ENCODE results near the gene ADM2. TPM values are rescaled to one million over a fixed set of nuclear protein-coding genes. Genes with fewer than 3 reads are reported as not detected.
"Not testable (repeated sequence)": the region's sequence is repeated elsewhere in the genome, so short reads cannot be mapped to it uniquely, and the experiment has no call there.

Gene ADM2
- 1 to 10 TPM in 1 of 12 donors, under 1 TPM in 9, not detected in 2; 0.16 to 1.6 (median 0.34) TPM for polyA plus RNA-seq (ENCODE audit: insufficient read length in 12 of 12)
- long read RNA-seq, donor 1, full-length matches to known transcripts = 1 of 1 reads
- long read RNA-seq, donor 1, partial matches to known transcripts = 0 of 1 reads
- long read RNA-seq, donor 1, other reads (novel, unspliced or antisense) = 0 of 1 reads
- long read RNA-seq, donor 2 = 0 reads
- long read RNA-seq, donor 3 = 0 reads
- long read RNA-seq, donor 4 = 0 reads
- long read RNA-seq, donor 5 = 0 reads
- long read RNA-seq, donor 6 = 0 reads
- long read RNA-seq, donor 7 = 0 reads
- long read RNA-seq, donor 8, full-length matches to known transcripts = 2 of 2 reads
- long read RNA-seq, donor 8, partial matches to known transcripts = 0 of 2 reads
- long read RNA-seq, donor 8, other reads (novel, unspliced or antisense) = 0 of 2 reads
- long read RNA-seq, donor 9 = 0 reads
- long read RNA-seq, donor 10 = 0 reads
- long read RNA-seq, donor 11 = 0 reads

DNA sequence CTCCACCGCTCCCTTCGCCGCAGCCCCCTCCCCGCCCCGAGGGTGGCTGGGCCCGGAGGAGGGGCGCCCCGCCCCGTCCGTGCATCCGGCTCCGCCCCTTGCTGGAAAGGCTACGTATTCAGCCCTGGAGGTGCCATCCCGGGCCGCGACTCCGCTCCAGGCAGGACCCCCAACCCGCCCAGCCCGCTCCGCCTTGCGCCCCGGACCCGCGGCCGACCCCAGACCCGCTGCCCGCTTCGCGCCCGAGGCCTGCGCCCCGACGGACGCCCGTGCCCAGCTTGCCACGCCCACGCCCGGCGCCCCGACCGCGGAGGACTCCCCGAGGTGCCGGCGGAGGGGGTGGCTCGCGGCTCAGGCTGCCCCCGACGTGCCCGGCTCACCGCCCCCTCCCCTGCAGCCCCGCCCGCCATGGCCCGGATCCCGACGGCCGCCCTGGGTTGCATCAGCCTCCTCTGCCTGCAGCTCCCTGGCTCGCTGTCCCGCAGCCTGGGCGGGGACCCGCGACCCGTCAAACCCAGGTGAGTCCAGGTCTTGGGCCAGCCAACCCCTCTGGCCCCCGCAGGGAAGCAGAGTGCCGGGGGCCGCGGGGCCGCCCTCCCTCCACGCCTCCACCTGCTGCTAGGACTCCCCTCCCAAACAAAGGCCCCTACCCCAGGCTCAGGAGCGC, at the start of gene ADM2:
TSS of gene ADM2 (plus strand) at position 104 of the 667 bp plus-strand sequence. CDS start at position 409, 305 bp downstream.
- no peak for DNase-seq

DNA sequence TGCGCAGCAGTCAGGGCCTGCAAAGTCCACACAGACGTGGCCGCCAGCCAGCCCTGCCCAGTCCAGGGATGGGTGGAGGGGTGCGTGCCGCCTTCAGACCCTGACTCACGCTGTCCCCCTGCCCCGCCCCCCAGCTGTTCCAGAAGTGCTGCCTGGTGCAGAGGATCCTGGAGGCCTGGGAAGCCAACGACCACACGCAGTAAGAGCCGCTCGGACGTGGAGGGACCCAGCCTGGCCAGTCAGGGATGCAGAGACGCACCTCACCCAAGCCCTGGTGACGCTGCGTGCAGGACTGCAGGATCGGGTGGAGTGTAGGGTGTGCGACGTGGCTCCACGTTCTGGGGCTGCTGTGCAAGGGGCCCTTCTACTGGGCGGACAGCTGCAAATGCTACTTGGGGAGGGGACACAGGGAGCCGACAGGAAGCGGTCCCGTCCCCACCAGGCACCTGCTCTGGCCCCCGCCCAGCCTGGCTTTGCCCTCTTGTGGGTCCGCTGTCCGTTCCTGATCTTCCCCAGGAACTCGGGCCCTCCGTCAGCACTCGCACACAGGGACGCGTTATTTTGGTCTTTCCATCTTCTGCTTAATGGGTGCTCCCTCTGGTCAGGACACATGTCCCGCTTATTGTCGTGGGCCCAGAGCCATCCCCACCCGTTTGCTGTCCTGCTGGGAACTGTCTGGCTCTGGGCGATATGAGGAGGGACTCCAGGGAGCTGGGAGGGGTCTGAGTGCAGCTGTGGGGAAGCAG, 49.0 kb upstream of the ADM2 start:
- no peak for DNase-seq

DNA sequence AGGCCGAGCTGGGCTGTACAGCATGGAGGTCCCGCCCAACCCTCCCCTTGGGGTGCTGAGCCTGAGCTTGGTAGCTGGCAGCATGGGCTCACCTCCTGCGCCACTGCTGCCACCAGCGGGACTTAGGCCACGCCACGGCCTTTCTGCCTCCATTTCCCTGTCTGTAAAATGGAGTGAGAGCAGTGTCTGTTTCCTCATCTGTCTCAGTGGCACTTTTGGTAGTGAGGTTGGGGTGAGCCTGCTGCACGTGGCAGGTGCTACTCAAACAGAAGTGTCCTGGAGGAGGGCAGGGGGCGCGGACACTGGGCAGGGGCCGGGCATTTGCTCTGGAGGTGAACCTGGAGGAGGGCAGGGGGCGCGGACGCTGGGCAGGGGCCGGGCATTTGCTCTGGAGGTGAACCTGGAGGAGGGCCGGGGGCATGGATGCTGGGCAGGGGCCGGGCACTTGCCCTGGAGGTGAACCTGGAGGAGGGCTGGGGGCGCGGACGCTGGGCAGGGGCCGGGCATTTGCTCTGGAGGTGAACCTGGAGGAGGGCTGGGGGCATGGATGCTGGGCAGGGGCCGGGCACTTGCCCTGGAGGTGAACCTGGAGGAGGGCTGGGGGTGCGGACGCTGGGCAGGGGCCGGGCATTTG, 48.3 kb upstream of the ADM2 start:
- DNase-seq = not testable (repeated sequence)

GRCh38 chr22:50434849-50435248, 46.5 kb upstream of the ADM2 start:
- DNase-seq = no peak

DNA sequence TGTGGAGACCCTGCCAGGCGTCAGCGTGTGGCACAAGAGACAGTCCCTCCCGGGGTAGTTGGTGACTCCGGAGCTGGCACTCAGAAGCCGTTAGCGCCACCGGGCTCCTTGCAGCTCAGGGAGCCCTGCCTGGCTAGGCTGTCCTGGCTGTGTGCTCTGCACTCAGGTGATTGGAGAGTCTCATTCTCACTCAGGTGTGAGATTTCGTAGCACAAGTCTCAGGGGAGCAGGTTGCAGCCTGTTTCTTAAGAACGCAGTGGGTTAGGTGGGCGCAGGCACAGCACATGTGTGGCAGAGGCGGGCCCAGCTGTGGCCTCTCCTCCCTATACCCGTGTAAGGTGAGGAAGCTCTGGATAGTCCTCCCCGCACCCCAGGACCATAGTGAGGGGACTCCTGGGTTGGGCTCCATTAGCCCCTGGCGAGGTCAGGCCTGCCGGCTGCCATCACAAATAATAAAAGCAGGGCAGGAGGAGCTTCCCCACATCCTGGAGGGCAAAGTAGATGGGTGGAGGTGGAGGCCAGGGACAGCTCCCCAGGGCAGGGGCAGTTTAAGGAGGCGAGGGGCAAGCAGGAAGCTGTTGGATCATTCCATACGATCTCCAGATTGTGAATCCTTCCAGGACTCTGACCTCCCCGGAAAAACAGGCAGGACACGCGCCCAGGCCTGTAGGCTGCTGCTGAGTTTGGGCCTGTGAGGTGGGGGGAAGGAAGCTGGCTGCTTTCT, 45.9 kb upstream of the ADM2 start:
- no peak for DNase-seq

DNA sequence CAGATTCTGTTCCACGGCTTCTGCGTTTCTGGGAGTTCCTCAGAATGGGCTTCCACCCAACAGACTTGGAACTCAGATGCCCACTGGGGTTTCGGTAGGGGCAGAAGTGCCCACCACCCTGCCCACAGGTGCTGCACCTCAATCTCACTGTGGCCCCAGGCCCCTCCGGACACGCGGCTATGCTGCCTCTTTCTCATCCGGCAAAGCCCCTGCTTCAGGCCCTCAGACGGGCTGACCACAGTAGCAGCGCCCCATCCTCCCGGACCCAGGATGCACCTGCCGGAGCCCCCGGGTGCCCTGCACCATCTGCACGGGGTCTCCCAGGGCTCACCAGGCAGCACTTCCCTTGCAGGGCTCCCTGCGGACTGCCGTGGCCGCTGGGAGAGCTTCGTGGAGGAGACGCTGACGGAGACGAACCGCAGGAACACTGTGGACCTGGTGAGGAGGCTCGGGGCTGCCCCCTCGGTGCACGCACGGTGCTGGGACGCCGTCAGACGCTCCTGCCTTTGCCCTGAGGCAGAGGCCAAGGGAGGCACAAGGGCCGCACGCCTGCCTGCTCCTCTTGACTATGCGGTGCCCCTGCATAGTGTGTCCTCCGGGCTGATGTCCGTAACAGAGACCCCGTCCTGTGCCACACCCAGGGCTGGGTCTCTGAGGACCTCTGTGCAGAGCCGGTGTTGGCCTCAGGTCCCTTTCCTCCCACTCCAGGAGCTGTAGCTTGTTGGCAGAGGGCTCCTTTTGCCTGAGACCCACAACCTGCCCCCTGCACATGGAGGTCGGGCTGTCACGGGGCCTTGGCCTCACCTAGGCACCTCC, 45.1 kb upstream of the ADM2 start:
- DNase-seq = no peak

DNA sequence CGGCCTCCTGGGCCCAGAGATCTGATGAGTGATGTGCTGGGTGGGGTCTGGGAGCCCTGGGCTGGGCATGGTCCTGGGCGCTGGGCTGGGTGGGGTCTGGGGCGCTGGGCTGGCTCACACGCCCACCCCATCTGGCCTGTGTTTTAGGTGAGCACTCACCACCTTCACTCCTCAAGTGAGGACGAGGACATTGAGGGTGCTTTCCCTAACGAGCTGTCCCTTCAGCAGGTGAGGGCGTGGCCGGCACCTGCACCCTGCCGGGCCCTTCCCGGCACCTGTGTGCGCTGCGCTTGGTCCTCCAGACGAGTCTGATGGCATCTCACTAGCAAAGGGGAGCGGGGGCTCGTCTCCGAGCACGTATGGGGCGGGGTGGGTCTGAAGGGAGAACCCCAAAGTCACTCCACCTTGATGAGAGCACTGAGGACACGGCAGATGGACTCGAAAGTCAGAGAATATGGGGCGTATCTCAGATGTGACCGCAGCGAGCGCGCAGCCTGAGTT, 44.5 kb upstream of the ADM2 start:
- no peak for DNase-seq

DNA sequence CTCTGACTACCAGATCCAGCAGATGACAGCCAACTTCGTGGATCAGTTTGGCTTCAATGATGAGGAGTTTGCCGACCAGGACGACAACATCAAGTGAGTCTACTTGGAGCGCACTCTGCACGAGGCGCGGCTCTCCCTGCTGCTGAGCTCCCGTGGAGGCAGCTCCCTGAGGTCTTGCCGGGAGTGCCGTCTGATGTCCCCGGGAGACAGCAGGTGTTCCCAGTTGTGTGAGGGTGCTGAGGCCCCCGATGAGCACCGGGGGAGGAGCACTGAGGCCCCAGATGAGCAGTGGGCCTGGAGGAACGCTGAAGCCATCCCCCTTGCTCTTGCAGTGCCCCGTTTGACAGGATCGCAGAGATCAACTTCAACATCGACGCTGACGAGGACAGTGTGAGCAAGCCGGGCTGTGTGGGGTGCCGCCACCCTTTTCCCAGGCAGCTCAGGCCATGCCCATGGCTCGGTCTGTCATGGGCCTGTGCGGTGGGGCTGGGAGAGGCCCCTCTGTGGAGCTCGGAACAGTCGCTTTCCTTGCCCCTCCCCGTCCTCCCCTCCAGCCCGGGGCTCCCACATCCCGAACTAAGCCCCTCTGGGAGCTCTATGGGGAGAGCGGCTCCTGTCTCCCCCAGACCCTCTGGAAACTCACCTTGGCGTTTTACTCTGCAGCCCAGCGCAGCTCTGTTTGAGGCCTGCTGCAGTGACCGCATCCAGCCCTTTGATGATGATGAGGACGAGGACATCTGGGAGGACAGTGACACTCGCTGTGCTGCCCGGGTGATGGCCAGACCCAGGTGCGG, 43.6 kb upstream of the ADM2 start:
- DNase-seq = no peak

DNA sequence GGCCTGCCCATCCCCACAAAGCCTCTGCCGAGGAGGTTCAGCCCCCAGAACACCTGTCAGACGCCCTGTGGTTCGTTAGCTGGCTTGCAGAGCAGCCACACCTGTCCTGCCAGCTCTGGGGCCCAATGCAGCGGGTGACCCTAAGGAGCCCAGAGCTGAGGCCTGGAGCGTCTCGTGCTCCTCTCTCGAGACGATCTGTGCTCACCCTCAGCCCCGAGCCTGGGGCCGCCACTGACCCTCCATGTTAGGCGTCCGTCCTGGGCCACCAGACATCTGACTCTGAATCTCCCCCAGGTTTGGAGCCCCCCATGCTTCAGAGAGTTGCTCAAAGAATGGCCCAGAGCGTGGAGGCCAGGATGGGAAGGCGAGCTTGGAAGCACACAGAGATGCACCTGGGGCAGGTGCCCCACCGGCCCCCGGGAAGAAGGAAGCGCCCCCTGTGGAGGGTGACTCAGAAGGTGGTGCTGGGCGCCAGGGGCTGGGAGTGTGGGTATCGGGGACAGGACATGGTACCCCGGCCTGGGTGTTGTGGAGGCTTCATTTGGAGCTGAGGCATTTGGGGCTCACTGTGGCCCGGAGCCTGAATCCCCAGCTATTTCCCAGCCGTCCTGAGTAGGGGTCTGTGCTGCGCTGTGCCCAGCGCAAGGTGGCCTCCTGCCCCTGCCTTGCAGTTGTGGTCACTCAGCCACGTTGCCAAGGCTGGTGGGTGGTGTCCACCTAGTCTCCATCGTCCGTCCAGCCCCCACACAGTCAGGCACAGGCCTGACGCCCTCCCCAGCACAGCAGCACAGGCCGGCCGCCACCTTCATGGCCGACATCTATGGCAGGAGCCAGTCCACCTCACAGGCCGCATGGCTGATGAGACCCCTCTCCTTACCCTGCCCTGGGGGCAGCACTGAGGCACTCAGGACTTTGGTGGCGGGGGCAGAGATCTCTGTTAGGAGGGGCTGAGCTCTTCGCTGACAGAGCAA, 42.8 kb upstream of the ADM2 start:
- DNase-seq = no peak

- no peak for DNase-seq
These were observed 42.0 kb upstream of the ADM2 start for GRCh38 chr22:50439314-50439870.

DNA sequence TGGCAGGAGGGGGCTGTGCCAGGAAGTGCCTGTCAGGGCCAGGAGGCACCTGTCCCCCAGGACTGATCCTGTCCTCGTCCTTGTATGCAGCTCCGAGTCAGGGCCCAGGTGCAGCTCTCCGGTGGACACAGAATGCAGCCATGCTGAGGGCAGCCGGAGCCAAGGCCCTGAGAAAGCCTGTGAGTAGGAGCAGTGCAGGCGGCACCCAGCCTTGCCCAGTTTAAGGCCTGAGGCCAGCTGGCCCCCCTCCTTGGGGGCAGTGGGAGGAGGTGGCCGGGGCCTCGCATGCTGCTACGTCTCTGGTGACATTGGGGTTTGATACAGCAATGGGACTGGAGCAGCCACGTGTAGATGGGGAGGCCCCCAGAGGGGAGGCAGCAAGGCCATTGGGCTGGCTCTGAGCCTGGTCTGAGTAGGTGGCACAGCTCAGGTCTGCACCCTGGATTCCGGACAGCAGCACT, 41.4 kb upstream of the ADM2 start:
- no peak for DNase-seq

DNA sequence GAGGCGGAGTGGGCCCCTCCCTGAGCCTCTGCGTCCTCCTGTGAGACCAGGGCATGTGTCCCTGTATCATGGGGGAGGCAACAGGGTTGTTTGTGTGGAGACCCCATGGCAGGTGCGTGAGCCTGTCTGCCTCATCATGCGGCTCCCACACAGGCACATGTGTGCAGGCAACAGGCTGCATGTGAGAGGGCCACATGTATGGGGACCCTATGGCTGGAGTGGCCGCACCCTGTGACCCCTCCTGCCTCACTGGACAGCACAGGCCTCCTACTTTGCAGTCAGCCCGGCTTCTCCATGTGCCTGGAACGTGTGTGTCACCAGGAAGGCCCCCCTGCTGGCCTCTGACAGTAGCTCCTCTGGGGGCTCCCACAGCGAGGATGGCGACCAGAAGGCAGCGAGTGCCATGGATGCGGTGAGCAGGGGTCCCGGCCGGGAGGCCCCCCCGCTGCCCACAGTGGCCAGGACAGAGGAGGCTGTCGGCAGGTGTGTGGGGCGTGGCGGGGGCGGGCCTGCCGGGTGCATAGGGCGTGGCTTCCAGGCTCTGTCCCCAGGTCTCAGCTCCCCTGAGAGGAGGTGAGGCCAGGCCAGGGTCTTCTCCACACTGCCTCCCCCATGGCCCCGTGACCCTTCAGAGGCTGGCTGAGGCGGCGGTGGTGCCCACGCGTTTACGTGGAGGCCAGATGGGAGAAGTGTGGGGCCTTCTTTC, 40.6 kb upstream of the ADM2 start:
- no peak for DNase-seq

DNA sequence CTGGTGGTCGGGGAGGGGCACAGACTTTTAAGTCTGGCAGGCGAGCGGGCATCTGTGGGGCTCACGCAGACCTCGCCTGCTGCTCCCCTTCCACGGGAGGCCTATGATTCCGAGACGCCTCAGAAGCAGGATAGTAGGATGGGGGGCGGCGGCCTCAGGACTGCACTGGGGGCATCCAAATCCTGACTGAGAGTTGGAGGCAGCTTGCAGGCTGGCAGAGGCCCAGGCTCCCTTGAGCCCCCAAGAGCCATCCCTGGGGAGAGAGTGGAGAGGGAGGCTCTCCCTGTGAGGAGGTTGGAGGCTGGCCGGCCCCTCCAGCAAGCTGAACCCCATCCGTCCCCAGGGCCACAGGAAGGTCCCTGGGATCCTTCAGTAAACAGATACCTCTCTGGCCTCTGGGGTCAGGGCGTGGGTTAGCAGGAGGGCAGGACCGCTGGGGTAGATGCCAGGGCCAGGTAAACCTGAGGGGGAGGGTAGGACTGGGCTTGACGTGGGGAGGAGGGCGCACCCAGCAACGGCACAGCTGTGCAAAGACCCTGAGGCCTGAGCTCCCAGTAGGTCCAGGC, 39.8 kb upstream of the ADM2 start:
- no peak for DNase-seq

DNA sequence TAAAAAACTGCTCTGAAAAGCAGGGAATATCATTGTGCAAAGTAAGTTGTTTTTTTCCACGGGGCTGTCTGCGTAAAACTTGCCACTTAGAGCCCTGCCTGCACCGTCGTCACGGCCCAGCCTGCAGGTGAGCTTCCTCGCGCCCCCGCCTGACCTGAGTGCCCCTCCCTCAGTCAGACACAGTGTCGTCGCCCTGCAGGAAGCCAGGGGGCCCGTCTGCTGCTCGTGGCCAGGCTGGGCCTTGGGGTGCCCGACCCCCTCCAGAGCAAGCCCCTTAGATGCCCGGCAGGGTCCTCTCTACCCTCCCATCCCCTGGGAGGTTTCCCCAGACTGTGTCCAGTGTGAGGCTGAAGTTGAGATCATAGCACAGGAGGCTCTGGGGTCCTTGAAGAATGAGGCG, 38.1 kb upstream of the ADM2 start:
- DNase-seq = no peak

DNA sequence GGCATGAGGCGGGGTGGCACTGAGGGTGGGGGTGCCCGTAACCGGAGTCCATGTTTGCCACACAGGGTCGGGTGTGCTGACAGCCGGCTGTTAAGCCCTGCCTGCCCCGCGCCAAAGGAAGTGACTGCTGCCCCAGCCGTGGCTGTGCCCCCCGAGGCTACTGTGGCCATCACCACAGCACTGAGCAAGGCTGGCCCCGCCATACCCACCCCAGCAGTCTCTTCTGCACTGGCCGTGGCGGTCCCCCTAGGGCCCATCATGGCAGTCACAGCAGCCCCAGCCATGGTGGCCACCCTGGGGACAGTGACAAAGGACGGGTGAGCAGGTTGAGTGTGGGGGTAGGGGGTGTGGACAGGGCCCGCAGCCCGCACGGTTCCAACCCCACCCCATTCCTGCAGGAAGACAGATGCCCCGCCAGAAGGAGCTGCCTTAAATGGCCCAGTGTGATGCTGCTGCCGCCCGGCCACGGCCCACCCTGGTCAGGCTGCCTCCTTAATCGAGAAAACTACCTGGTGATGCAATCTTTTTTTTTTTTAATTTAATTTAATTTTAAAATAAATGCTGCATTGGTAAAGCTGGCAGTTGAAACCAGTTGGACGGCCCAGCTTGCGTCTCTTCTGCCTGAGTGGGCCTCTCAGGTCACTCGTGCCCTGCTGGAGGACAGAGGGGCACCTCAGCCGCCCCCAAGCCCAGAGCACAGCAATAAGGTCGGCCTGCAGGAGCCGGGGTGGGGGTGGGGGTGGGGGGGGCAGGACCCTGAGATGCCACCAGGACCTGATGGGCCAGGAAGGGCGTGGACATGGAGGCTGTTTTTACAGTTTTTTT, 37.3 kb upstream of the ADM2 start:
- DNase-seq = no peak

DNA sequence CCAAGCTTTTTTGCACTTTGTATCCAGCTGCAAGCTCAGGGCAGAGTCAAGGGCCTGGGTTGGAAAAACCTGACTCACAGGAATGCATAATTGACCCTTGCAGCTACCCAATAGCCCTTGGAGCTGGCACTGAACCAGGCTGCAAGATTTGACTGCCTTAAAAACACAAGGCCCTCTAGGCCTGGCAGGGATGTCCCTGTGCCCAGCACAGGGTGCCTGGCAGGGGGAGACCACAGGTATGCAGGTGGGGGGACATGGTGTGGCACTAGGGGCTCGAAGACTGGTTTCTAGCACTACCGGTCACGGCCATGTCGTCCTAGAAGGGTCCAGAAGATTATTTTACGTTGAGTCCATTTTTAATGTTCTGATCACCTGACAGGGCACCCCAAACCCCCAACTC, 36.7 kb upstream of the ADM2 start:
- no peak for DNase-seq
